Head of caudate nucleus (tissue), 42 donors: ENCODE results near the gene VAV1.

Experiments
- DNase-seq, 42 donors: peaks; one replicate each; pipeline versions ENCODE4 v3.0.0 to v3.0.0-alpha.2; 2020 to 2021; ENCODE audit warnings: mixed read lengths in 7 of 42
- intact Hi-C: fragments of 100-400 bp; cut with DNase I; formaldehyde crosslinking; loops from one replicate; pipeline ENCODE4 v1.15.0; 2022

The VAV1 gene

DNA sequence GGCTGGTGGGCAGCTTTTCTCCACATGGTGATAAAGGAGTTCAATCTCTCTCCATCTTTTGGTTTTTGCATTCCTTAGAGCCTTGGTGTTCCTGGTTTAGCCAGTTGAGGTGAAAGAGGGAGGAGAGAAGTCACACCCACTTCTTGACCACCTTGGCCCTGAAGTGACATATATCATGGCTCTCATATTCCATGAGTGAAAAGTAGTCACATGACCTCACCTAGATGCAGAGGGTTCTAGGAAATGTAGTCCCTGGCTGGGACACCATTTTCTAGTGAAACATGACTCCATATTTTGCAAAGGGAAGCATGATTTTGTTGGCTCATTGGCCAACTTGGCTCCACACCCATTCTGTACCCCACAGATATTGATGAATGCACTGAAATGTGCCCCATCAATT is 130.9 kb downstream of the VAV1 start:
- intact Hi-C loops: no loop called here
- no peak for DNase-seq

- no peak for DNase-seq
- intact Hi-C loops: no loop called here
Measured at GRCh38 chr19:6906559-6907060, 134.1 kb downstream of the VAV1 start.
